Panc1 (cell line): Measurements from ENCODE around the gene DZIP1. TPM values are rescaled to one million over a fixed set of nuclear protein-coding genes. Genes with fewer than 3 reads are reported as not detected.

Experiments used
- ATAC-seq: fragments of 200-7000 bp; cut with Tn5 transposase; 2 replicates; pipeline ENCODE4 v1.9.1; 2020; ENCODE audit warnings: mild to moderate bottlenecking, moderate library complexity
- BruUV-seq: library from RNA; stranded (reverse); fragments of 400-500 nt; replicated peaks from 2 replicates; lab custom pipeline; 2021; lab: Mats Ljungman, UMichigan
- CTCF ChIA-PET: fragments of 300-600 bp; sonication (Branson Sonifier 250); formaldehyde crosslinking; loops from one replicate; lab custom pipeline; 2022; ENCODE audit warnings: antibody characterized with exemption; lab: Charles Lee
- POLR2A ChIA-PET: fragments of 300-600 bp; sonication (Branson Sonifier 250); formaldehyde crosslinking; loops from one replicate; lab custom pipeline; 2022; ENCODE audit warnings: antibody characterized with exemption; lab: Charles Lee
- DNase-seq: peaks from one replicate; pipeline ENCODE4 v3.0.0-alpha.2; 2010; ENCODE audit warnings: low read depth, low spot score
- H3K27ac ChIP-seq: 2 replicates; pipeline ENCODE4 v1.5.1; 2011; ENCODE audit warnings: mild to moderate bottlenecking, low read length, inconsistent platforms
- H3K27me3 ChIP-seq: fragments of 200-500 bp; sonication (Bioruptor generic); 2 replicates; pipeline ENCODE4 v1.6.0; 2014; ENCODE audit warnings: low read length, inconsistent platforms; ENCODE audit not compliant: control insufficient read depth, insufficient read depth
- H3K36me3 ChIP-seq: fragments of 200-500 bp; sonication (Bioruptor generic); 2 replicates; pipeline ENCODE4 v1.5.1; 2014; ENCODE audit warnings: inconsistent platforms, mild to moderate bottlenecking, low read length, moderate library complexity; ENCODE audit not compliant: control insufficient read depth, insufficient read depth
- H3K4me1 ChIP-seq: 2 replicates; pipeline ENCODE4 v1.5.1; 2011; ENCODE audit warnings: inconsistent platforms, mild to moderate bottlenecking, low read length, moderate library complexity; ENCODE audit not compliant: control insufficient read depth, insufficient read depth
- H3K4me3 ChIP-seq, 2 experiments: 2 replicates each; pipeline ENCODE4 v1.5.1; 2011 to 2012; ENCODE audit warnings: low read depth in 2 of 2, low read length in 2 of 2, mild to moderate bottlenecking in 2 of 2, inconsistent platforms in 1 of 2, moderate library complexity in 1 of 2
- H3K9me3 ChIP-seq: fragments of 200-500 bp; sonication (Bioruptor generic); 2 replicates; pipeline ENCODE4 v1.5.1; 2014; ENCODE audit warnings: low read depth, mild to moderate bottlenecking, inconsistent platforms, low read length, moderate library complexity; ENCODE audit not compliant: control insufficient read depth, insufficient read depth
- POLR2AphosphoS5 ChIP-seq: IDR thresholded peaks from 2 replicates; pipeline ENCODE4 v1.6.1; 2012; ENCODE audit warnings: mild to moderate bottlenecking, low read depth, low read length, moderate library complexity
- SIN3A ChIP-seq: IDR thresholded peaks from 2 replicates; pipeline ENCODE4 v1.6.1; 2012; ENCODE audit warnings: low read depth, mild to moderate bottlenecking, low read length, moderate library complexity, borderline replicate concordance; ENCODE audit not compliant: insufficient read depth
- TCF7L2 ChIP-seq: IDR thresholded peaks from 2 replicates; pipeline ENCODE4 v1.6.1; 2011; ENCODE audit warnings: mild to moderate bottlenecking, low read depth, low read length, inconsistent platforms
- in situ Hi-C: cut with HindIII; loops from 2 replicates; pipeline ENCODE4 v1.10.0; 2016; ENCODE audit warnings: low sequenced_read_pairs, low pct_unique_long_range_greater_than_20kb
- intact Hi-C: fragments of 100-400 bp; cut with micrococcal nuclease; formaldehyde crosslinking; loops from one replicate; pipeline ENCODE4 v1.10.0; 2022; ENCODE audit not compliant: unreplicated experiment
- total RNA-seq: library from RNA; stranded (reverse); gene quantifications from one replicate; pipeline ENCODE4 v1.2.1, GENCODE V29; 2021; ENCODE audit not compliant: unreplicated experiment
- TF ChIP-seq, protein P1 (sequence below): fragments of 450-650 bp; IDR thresholded peaks from 2 replicates; pipeline ENCODE4 v1.5.1; 2017; ENCODE audit warnings: mild to moderate bottlenecking
- TF ChIP-seq, protein P2 (sequence below), 2 experiments: IDR thresholded peaks; 2 replicates each; pipeline ENCODE4 v1.6.1; 2011 to 2012; ENCODE audit warnings: low read depth in 2 of 2, control low read depth in 1 of 2, low read length in 1 of 2, mild to moderate bottlenecking in 1 of 2, moderate library complexity in 1 of 2; ENCODE audit not compliant: insufficient read depth in 1 of 2

Gene DZIP1
- total RNA-seq, 1 experiment from 2014 or later, result 22.9 TPM

GRCh38 chr13:95557013-95557412 lies 87.5 kb downstream of the DZIP1 start:
- H3K4me3 ChIP-seq, result no peak overlapping the region
- BruUV-seq, result no TSS peak
- DNase-seq (no peak), ATAC-seq (no peak)
- POLR2A ChIA-PET, result no interaction called here
- no peak overlapping the region for H3K27ac ChIP-seq
- H3K9me3 ChIP-seq, result no peaks in the 10 kb centered on the region
- H3K36me3 ChIP-seq, result no peaks in the 10 kb centered on the region
- intact Hi-C loops, result no loop called here
- H3K27me3 ChIP-seq, result no peaks in the 10 kb centered on the region
- peaks cover 7% of the 10 kb centered on the region for H3K4me1 ChIP-seq
- TF ChIP-seq POLR2AphosphoS5 (no peak), TCF7L2 (no peak), SIN3A (no peak)
- TF ChIP-seq, protein P1, sequence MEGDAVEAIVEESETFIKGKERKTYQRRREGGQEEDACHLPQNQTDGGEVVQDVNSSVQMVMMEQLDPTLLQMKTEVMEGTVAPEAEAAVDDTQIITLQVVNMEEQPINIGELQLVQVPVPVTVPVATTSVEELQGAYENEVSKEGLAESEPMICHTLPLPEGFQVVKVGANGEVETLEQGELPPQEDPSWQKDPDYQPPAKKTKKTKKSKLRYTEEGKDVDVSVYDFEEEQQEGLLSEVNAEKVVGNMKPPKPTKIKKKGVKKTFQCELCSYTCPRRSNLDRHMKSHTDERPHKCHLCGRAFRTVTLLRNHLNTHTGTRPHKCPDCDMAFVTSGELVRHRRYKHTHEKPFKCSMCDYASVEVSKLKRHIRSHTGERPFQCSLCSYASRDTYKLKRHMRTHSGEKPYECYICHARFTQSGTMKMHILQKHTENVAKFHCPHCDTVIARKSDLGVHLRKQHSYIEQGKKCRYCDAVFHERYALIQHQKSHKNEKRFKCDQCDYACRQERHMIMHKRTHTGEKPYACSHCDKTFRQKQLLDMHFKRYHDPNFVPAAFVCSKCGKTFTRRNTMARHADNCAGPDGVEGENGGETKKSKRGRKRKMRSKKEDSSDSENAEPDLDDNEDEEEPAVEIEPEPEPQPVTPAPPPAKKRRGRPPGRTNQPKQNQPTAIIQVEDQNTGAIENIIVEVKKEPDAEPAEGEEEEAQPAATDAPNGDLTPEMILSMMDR, result no peak
- TF ChIP-seq, protein P2, sequence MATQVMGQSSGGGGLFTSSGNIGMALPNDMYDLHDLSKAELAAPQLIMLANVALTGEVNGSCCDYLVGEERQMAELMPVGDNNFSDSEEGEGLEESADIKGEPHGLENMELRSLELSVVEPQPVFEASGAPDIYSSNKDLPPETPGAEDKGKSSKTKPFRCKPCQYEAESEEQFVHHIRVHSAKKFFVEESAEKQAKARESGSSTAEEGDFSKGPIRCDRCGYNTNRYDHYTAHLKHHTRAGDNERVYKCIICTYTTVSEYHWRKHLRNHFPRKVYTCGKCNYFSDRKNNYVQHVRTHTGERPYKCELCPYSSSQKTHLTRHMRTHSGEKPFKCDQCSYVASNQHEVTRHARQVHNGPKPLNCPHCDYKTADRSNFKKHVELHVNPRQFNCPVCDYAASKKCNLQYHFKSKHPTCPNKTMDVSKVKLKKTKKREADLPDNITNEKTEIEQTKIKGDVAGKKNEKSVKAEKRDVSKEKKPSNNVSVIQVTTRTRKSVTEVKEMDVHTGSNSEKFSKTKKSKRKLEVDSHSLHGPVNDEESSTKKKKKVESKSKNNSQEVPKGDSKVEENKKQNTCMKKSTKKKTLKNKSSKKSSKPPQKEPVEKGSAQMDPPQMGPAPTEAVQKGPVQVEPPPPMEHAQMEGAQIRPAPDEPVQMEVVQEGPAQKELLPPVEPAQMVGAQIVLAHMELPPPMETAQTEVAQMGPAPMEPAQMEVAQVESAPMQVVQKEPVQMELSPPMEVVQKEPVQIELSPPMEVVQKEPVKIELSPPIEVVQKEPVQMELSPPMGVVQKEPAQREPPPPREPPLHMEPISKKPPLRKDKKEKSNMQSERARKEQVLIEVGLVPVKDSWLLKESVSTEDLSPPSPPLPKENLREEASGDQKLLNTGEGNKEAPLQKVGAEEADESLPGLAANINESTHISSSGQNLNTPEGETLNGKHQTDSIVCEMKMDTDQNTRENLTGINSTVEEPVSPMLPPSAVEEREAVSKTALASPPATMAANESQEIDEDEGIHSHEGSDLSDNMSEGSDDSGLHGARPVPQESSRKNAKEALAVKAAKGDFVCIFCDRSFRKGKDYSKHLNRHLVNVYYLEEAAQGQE (IDR thresholded peaks at IDR 0.05; ENCODE audit: insufficient read depth in 1 of 2, low read depth in 2 of 2, low read length in 1 of 2), result no peak
- in situ Hi-C loops, result no loop called here
- CTCF ChIA-PET, result interaction anchor here (0.7 kb wide), 1 partner anchor 84 kb away, joined by 4 read pairs; no protein-coding TSS in a partner anchor

GRCh38 chr13:95553581-95554385 lies 90.7 kb downstream of the DZIP1 start:
- in situ Hi-C loops, result no loop called here
- TF ChIP-seq, protein P1, result no peak
- TF ChIP-seq TCF7L2 (no peak), SIN3A (no peak)
- TF ChIP-seq, protein P2 (IDR thresholded peaks at IDR 0.05; ENCODE audit: insufficient read depth in 1 of 2, low read depth in 2 of 2, low read length in 1 of 2), result no peak
- ATAC-seq (peak; percentile 23; the same call in 1 of the 2 replicates), DNase-seq (no peak)
- Histone ChIP-seq H3K27ac (peak overlapping the region; percentile 63), H3K9me3 (no peaks in the 10 kb centered on the region), H3K36me3 (no peaks in the 10 kb centered on the region), H3K4me3 (peak overlapping the region; percentile 59 to 61), H3K4me1 (peaks cover 7% of the 10 kb centered on the region), H3K27me3 (no peaks in the 10 kb centered on the region)
- intact Hi-C loops, result no loop called here
- ChIA-PET CTCF (no interaction called here), POLR2A (no interaction called here)
- BruUV-seq, result no TSS peak
